AG08396 (cell line): ENCODE data around the gene ABHD5.
A peak's percentile ranks its signal among the peaks of the same experiment; 100 is the strongest.

Experiments used
- DNase-seq: peaks from one replicate; pipeline ENCODE4 v3.0.0; 2012; ENCODE audit warnings: low spot score, mixed read lengths

Gene ABHD5

DNA sequence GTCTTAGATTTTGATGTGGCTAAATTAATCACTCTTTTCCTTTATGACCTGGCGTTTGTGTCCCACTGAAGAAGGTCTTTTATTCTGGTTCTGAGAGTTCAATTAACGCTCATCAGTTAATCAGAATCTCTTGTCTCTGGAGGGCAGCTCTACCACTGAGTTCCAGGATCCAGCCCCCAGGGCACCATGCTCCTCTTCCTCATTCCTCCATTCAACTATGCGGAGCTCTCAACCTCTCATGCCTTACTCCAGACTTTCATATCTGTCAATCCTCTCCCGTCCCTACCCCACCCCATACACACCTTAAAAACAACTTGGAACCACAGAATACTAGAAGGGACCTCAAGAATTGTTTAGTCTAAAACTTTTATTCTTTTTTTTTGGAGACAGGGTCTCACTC lies 4.8 kb upstream of the ABHD5 start:
- no peak for DNase-seq

DNA sequence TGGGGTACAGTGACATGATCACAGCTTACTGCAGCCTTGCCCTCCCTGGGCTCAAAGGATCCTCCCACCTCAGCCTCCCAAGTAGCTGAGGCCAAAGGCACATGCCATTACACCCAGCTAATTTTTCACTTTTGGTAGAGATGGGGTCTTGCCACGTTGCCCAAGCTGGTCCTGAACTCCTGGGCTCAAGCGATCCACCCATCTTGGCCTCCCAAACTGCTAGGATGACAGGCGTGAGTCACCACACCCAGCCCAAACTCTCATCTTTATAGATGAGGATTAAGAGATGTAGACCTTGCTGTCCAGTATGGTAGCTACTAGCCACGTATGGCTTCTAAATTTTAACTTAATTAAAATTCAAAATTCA lies 4.4 kb upstream of the ABHD5 start:
- DNase-seq, result no peak

DNA sequence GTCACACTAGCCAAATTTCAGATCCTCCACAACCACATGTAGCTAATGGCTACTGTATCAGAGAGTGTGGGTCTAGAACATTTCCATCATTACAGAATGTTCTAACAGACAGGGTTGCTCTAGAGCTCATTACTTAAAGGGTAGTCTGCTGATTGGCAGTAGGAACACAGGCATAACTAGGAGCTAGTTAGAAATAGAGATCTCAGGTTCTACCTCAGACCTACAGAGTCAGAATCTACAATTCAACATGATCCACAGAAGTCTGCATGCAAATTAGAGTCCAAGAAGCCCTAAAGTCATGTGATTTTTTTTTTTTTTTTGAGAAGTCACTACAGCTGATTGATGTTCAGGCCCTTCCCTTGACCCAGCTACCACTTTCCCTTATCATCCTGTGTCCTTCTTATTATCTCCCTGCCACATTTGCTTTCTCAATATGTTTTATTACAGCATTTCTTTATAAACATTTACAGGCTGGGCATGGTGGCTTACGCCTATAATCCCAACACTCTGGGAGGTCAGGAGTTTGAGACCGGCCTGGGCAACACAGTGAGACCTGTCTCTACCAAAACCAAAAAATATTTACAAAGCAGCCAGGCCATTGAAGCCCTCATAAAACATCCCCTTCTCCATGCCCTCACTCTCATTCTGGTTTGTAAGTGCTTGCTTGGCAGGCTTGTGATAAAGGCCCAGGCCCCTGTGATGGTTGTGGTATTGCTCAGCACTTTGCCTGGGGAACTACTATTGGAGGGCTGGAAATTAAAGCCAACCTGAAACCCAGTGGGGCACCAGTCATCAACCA lies 3.8 kb upstream of the ABHD5 start:
- DNase-seq, result no peak

DNA sequence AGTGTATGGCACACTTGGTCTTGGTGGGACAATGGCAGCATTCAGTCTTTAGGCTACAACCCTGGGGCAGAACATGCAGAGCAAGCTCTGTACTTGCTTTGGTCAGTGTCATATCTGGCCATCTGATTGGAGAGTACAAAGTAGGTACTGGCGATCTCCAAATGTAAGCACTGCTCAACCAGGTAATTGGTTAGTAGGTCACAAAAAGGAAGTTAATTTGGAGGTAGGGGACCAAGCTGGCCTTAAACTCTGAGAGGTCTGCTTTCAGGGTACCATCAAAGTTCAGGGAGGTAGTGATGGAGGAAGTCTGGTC lies 3.3 kb upstream of the ABHD5 start:
- DNase-seq, result no peak

DNA sequence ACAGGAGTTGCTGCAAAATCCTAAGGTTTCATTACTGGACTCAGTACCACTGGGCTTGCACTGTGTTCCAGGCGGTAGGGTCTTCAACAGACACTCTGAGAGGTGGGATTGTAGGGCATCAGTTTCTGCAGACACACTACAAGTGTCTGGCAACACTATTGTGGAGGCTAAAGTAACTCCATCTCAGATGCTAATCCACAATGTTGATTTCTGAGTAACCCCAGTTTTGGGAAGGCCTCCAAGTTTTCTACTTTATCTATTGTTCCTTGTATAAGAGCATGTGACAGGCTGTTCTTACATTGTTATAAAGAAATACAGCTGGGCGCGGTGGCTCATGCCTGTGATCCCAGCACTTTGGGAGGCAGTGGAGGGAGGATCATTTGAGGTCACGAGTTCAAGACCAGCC lies 2.5 kb upstream of the ABHD5 start:
- DNase-seq, result no peak

DNA sequence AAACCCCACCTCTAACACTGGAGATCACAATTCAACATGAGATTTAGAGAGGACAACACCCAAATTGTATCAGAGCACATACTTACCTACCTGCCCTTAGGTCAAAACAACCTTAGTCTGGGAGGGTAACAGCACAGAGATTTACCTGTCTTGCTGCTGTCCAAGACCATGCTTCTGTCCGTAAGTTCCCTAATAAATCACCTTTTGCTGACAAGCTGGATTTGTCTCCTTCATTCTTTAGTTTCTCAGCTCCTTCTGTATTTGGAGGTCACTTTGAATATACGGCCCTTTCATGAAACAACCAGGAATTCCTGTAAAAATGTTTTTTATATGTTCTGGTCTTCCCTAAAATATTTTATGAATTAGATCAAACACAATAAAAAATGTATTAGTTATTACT lies 1.6 kb upstream of the ABHD5 start:
- no peak for DNase-seq

DNA sequence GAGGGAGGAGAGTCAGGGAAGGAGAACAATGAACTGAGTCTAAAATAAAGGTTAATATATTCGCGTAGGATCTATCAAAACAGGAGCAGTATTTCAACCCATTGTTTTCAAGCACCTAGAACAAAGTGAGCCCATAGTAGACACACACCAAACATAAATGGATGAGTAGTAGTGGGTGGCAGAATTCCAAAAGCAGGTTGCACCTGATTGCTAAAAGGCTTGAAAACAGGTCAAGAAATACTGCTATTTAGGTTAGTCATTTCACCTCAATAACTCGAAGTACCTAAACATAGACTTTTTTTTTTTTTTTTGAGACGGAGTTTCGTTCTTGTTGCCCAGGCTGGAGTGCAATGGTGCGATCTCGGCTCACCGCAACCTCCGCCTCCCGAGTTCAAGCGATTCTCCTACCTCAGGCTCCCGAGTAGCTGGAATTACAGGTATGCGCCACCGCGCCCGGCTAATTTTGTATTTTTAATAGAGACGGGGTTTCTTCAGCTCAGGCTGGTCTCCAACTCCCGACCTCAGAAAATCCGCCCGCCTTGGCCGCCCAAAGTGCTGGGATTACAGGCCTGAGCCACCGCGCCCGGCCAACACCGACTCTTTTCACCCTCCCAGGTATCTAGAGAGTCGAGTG lies 855 bp upstream of the ABHD5 start:
- no peak for DNase-seq

DNA sequence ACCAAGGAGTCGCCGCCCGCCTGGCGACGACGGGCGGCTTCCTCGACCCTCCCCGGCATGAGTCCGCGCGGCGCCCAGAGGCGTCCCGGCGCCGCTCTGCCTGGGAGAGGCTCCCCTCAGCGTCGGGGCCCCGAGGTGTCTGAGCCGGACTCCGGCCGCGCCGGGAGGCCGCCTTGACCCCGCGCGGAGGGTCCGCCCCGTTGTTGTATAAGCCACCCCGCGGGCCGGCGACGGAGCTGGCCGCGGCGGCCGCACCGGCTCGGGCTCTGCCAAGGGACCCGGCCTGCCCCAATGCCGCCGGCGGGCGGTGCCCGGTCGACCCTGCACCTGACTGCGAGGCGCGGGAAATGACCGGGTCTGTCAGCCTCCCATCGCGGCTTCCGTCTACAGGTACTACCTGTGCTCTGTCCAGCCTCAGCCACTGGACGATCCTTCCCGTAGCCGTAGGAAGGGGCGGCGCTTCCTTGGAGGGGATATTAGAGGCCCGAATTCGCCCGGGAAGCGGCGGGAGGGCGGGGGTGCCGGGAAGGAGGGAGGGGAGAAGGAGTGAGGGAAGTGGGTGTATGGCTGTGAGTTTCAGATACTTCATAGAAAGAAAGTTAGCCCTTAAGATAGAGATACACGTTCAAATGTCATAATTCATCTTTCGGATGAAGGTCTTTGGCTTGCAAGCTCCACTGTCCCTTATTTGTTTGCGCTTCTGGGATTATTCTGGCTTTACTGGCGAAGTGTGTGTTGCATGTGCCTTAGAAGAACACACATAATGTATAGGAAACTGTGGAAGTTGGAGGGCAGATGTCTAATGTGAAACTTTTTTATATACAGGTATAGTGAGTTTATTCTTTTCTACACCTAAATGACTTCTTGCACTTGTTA lies 620 bp downstream of the ABHD5 start:
- peak; percentile 38 for DNase-seq

DNA sequence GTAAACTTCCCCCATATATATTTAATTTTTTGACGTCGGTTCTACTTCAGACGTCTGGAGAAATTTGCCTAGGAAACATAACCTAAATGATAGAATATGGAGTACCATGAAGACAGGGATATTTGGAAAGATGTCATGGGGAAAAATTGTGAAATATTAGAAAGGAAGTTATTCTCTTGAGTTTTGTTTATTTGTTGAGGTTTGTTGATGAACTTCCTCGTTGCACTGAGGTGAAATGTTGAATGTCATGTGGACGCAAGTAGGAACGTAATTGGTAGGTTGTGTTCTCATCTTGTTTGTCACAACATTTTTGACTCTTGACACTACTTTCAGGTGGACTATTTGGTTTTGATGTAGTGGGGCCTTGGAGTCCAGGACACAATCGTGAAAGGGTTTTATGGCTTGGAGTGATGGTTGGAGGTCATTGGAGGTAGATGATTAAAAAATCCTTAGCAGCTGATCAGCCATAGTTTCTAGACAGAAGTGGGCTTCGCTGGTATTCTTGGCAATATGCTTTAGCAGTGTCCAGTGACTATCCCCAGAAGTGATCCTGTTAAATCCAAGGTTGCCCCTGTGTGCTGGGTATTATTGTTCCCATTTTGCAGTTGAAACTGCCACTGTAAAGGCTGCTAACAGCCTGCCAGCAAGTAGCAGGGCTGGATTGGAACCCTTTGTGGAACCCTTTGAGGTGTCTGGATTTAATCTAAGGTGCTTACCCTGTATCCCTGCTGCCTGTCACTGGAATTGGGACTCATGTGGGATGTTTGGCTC lies 1.5 kb downstream of the ABHD5 start:
- DNase-seq, result no peak

DNA sequence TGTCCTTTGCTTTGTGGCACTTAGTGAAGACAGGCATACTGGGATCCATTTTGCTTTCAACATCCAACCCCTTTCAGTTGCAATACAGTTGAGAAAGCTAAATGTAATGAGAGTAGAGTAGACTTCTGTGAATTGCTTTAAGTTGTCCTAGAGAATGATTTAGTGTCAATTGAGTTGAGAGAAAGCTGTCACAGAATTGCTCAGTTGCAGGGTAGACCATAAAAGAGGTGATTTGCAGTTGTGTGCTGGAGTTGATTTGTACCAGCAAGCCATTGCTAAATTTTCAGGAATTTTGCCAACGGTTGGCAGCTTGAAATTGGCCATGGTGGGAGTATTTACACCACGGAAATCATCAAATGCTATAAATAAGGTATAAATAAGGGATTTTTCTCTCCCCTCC lies 2.2 kb downstream of the ABHD5 start:
- DNase-seq, result no peak

DNA sequence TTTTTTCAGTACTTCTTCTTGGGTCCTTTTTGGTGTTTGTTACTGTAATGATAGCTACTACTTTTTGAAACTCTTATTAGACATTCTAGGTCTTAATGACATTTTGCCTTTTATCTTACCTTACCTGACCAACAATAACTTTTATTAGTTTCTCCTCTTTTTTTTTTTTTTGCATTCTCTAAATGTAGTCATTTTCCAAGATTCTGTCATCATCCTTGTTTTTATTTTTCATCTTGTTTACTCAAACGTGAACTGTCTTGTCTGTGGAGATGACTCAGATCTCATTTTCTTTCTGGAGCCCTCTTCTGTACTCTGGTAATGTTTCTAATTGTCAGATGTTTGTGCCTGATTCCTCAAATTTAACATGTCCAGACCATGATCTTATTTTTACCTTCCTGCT lies 2.9 kb downstream of the ABHD5 start:
- DNase-seq, result no peak

DNA sequence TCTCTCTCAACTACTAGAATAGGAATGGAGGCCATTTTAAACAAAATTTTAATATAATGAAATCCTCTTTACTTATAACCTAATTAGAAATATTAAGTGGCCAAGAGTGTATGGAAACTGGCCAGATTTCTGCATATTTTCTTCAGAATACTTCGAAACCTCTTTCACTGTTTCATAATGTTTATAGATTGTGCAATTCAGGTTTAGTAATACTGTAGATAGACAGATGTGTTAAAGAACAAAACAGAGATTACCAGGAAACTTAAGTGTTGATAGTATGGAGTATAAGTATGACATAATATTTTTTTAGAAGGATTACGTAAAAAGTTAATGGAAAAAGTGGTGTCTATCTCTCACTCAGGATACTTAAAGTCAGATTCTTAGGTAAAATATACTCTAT lies 4.7 kb downstream of the ABHD5 start:
- no peak for DNase-seq

DNA sequence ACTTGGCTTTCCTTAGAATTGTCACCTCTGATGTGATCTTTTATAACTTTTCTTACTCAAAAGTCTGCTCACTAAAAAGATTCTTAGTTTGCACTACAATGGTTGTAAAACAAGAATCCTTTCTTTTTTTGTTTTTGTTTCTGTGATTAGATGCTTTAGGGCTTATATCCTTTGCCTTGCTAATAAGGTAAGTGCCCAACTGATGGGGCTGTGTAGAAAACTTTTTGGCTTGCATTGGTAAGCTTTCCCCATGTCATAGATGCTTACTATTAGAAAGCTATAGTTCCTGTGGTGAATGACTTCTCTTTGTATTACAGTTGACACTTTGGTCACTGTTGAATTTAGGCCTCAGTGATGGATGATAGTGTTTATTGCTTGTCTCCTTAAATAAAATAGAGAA lies 5.1 kb downstream of the ABHD5 start:
- DNase-seq, result no peak

DNA sequence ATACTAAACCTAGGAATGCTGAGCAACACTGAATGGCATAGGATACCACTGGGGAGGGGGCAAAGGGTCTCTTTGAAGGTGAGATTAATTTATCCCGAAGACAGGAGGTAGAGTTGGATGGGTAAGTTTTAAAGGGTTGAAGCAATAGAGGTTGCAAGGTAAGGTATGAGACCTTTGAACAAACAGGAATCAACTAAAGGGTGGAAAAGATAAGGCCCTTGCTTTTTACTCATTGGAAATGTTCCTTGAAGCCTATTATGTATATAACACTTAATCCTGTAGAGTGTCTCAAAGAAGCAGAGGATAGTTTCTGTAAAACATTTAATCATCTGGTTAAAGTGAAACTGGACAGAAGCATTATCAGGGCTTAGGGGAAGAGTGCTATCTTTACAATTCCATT lies 5.7 kb downstream of the ABHD5 start:
- DNase-seq, result no peak

DNA sequence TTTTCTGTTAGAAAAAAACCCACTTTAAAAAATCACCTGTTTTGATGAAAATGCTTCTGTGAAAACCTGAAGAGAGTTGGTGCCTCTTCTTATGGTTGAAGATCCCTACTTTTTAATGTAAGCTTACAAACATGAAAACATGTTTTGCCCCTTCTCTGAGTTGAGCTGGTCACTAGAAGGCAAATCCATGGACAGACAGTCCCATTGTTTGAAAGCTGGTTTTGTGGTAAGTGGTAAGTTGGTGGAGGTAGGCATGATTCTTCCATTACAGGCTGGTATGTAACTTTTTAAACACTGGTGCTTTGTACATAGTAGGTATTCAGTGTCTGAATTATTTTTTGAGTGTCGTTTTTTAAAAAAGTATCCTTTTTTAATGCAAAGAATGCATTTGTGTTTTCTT lies 6.1 kb downstream of the ABHD5 start:
- DNase-seq, result no peak

DNA sequence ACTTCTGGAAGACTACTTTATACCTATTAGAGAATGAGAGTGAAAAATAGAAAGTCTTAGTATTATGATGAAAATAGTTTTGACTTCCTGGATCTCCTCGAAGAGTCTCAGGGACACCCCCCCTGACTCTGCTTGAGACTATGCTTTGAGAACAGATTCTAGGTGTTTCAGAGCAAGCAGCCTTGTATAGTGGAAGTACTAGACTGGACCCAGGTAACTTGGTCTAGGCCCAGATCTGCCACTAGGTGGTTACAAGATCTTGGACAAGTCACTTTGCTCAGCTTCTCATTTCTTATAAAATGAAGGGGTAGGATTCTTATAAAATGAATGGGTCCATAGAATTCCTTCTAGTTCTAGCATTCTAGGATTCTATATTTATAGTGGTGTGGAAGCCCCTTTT lies 9.1 kb downstream of the ABHD5 start:
- DNase-seq, result no peak

DNA sequence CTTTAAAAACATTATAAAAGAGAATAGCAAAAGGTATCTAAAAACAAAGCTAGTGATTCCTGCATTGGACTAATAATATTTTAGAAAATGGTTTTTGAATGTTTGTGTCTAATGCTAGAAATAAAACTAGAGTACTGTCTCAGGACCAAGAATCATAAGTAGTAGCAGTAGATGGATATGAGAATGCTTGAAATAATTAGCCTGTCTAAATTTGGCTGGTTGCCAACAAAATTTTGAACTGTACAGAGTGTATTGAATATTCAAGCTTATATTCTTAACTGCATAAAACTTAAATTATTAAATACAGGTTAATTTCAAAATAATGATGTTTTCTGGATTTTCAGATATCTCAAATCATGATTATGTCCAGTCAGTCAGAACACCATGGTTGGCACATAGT lies 14.0 kb downstream of the ABHD5 start:
- DNase-seq, result no peak

DNA sequence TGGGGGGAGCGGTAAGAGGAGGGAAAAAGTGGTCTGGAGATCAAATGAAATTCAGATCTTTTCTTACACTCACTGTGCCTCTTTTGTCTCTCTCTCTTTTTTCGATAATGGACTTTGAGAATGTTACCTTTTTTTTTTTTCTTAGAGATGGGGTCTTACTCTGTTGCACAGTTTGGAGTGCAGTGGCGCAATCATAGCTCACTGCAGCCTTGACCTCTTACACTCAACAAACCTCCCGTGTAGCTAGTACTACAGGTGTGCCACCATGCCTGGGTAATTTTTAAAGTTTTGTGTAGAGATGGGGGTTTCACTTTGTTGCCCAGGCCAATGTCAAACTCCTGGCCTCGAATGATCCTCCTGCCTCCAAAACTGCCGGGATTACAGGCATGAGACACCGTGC lies 15.6 kb downstream of the ABHD5 start:
- DNase-seq, result no peak

DNA sequence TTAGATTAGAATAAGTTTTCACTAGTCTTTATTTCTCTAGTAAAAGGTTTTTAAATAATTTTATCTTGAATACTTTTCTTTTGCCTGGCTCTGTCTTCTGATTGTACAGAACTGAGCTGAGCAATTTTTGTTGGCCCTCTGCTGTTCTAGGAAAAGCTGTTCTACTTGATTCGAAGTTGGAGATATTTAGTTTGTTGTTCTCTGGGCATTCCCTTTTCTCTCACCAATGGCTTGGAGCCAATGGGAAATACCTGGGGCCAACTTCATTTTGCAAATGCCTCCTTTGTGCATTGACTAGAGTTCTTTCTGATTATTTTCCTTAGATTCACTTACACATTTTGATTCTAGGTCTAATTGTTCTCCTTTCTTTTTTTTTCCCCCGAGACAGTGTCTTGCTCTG lies 16.5 kb downstream of the ABHD5 start:
- no peak for DNase-seq

DNA sequence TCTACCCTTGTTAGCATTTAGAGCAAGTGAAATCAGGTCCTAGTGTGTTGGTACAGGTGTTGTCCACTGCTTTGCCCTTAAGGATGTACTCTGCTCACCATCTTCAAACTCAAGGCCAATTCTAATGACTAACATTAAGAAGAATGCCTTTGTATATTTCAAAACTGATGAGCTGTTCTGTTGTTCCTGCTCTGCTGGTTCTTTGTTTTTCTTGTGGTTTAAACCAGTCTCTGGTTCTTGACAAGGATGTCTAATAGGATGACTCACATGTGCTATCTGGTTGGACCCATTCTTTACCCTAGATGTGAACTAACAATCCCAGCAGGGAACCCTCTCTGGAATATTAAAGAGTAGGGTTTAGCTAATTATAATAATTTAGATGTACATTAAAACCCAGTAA lies 17.3 kb downstream of the ABHD5 start:
- DNase-seq, result peak; percentile 73

DNA sequence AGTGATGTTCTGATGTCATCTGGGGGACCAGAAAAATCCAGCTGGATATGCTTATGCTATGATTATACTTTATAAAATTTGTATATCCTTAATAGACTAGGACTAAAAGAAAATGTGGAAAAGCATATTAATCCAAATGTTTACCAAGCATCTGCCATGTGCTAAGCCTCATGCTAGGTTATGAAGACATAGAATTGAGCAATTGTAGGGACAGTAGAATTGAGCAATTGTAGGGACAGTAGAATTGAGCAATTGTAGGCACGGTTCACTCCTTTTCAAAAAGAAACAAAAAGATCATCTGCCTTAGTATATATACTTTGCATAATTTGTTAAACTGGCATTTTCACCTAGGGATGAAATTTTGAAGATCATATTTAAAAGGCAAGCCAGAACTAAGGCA lies 18.3 kb downstream of the ABHD5 start:
- DNase-seq, result no peak

DNA sequence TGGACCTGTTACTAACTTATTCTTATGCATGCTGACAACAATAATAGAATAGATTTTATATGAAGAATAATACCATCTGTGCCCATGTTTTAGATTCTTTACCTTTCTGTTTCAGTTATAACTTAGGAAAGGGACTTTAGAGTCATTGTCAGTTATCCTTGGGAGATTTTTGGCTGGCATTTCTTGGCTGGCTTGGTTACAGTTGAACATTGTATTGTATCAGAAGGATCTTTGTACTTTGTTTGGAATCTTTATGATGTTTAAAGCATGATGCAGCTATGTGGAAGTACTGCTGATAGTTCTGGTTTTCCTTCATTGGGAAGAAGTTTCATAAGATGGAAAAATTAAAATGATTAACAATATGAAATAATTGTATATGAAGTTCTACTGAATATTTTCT lies 19.9 kb downstream of the ABHD5 start:
- no peak for DNase-seq

DNA sequence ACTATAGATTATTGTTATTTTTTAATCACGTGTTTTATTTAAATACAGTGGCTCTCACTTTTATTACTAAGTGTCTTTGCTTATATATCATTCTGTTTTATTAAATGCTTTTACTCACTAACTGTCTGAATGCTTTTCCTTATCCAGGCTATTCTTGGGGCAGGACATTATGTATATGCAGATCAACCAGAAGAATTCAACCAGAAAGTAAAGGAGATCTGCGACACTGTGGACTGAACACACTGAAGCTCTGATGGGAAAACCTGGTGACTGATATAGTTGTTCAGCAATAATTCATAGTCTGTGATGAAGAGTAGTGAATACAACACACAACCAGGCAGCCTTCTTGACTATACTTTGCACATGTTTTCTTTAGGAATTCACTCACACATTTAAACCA lies 27.6 kb downstream of the ABHD5 start:
- no peak for DNase-seq
